GM04504 (cell line): ENCODE measurements around the gene AGPAT4.
"Not testable (repeated sequence)": the region's sequence is repeated elsewhere in the genome, so short reads cannot be mapped to it uniquely, and the experiment has no call there.

Experiments used
- DNase-seq: peaks from one replicate; pipeline ENCODE4 v3.0.0-alpha.2; 2012; ENCODE audit warnings: low read depth

AGPAT4 gene

DNA sequence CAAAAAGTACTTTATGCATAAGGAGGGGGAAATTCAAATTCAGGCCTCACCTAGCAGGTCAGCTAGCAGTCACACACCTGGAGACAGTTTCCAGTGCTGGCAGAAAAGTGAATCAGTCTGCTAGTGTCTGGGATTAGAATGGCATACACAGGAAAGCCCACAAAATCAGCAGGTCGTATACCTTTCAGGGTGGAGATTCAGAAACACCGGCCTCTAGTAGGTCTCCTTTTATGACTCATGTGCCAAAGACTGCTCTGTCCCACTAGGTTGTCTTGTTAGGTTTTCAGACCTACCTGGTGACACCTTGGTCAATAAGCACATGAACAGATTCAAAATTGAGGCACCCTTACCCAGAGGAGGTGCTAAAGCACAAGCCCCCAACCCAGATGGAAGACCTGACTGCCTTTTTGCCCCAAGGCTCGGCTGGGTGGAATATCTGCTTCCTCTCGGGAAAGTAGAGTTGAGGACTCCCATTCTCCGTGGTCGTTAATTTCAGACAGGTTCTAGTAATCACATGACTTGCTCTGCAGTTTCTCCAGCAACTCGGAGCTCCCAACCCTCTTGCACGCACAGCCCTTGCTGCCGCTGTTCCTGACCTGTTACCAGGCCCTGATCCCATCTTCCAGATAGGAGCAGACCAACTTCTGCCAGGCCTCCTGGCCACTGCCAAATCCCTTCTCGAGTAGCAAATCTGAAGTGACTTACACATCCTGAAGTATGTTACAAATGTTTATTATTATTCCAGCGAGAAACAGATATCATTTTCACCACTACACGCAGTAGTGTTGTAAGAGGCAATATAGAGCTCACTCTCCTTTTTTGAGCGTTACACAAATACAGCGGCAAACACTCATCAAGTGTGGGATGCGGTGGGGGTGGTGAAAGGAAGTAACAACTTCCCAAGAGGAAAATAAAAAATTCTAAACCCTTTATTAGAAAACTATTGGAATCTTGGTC lies 46.6 kb downstream of the AGPAT4 start:
- DNase-seq = no peak

DNA sequence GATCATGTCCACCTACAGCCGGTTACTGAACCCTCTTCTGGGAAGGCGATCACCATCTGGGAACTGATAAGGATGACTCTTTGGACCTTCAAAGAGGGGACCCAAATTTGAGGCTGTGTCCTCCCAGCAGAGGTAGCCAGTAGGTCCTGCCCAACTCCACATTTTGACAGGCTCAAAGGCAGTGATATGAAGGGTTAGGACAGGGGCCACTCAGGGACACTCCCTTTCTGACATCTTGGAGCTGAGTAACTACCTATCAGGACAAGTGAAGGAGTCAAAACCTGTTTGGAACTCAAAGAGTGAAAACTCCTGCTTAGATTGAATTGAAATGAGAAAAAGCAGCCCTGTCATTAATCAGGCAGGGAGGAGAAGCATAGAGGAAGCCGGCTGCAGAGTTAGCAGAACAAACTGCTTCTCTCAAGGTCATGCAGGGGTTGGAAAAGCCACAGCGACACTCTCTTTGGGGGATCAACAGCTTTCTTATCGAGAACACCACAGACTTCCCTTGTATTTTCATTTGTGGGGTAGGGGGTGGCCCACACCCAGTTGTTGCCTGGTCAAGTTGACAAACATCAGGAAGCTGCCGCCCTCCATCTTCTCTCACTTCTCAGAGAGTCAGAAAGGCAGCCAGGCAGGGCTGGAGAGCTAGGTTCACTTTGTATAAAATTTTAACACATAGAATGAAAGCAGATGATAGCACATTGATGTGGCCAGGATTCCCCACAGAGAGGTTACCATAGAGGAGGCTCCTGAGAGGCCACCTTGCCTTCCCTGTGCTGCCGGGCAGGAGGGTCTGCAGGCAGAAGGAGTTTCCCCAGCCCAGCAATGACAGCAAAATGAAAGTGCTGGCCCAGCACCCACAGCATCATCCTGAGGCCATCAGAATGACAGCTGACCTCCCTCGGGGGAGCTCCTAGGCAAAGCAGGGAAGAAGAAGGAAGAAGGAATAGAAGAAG lies 47.6 kb downstream of the AGPAT4 start:
- no peak for DNase-seq

DNA sequence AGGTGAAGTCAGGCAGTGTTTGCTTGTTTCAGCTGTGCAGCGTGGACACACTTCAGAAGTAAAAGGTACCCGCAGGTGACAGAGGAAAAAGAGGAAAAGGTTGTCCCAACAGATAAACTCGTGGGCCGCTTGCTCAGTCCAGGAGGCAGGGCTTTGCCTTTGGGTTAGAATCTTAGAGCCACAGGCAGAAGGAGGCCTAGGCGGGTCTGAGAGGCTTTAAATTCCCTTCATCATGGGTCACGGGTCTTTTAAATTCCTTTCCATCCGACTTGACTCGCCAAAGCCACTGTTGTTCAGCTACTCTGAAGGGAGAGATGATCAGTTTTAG lies 48.2 kb downstream of the AGPAT4 start:
- no peak for DNase-seq

DNA sequence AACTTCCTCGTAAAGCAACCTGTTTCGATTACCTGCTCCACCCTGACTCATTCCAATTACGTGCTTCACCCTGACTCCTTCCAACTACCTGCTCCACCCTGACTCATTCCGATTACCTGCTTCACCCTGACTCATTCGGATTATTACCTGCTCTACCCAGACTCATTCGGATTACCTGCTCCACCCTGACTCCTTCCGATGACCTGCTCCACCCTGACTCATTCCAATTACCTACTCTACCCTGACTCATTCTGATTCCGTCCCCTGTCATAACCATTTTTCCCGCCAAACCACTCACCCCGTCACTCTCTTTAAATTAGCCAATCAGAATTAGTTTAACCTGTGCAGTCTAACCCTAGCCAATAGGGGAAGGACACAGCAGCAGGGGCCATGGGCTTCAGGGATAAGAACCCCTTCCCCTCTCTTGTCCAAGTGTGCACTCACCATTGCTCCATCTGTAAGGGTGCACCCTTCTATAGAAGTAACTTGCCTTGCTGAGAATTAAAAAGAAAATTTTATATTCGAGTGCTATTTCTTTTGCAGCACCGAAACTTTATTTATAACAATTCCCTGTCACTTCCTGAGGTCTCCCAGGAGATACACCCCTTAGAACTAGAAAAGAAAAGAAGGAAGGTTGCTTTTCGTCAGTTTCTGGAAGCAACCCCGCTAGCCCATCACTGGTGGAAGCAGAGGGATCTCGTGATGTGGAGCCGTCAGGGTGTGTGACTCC lies 48.7 kb downstream of the AGPAT4 start:
- not testable (repeated sequence) for DNase-seq

DNA sequence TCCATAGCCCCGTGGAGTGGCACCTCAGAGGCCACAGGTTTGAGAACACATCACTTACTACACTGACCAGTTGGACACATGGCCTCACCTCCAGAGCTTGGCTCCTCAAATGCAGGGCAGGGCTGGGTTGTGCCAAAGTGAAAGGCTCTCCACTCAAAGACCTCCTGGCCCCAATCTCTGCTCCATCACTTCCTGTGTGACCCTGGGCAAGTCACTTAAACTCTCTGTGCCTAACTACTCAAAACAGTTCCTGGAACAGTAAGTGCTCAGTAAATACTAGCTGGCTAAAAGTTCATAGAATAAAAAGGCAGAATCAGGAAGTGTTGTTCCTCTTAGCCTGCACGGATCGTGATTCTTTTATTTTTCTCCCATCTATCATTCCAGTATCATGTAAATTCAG lies 50.2 kb downstream of the AGPAT4 start:
- DNase-seq = no peak

DNA sequence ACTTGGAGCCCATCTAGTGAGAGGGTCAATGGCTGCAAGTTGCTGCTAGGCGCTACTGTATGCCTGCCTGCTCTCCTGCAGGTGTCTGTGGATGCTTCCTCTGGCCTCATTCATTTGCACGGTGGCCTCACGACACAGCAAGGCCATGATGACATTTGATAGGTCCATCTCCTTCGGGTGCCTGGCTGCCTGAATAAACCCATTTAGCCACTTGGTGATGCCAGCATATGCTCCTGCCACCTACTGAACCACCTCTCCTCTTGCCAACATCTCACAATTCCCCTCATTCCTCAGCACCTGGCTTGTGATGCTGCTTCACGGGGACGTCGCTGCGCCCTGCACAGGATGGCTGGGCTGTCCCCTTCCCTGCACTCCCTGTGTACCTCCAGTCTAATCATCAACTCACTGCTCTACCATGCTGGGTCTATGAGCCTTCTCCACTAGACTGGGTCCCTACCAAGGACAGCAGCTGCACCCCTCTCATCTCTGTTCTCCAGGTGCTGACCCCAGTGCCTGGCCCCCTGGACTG lies 51.1 kb downstream of the AGPAT4 start:
- no peak for DNase-seq

DNA sequence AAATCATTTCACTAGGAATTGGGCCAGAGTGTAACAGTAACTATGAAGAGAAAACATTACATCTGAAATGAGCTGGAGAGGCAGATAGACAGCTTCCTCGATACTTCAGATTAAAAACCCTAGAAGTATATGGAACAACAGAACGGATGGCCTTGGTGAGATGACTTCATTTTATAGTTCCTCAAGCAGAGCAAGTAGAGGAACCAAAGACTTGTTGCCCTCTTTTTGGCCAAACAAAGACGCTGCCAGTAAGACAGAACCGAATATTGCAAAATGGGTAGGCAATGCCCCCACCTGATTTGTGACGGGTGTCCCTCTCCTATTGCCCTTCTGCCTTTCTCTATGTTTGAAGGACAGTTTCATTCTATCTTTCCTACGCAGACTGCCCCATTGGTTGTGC lies 53.5 kb downstream of the AGPAT4 start:
- DNase-seq = no peak

DNA sequence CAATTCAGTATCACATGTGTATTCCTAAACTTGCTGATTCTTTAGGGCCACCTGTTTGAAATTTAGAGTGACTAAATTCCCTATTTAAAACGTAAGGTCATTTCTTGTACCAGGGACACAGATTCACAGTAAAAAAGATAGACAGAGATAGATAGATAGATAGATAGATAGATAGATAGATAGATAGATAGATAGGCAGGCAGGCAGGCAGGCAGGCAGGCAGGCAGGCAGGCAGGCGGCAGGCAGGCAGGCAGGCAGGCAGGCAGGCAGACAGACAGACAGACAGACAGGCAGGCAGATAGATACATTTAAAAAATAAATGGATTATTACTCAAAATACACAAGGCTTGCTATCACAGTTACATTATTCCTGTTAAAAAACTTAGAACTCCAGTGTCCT lies 54.2 kb downstream of the AGPAT4 start:
- no peak for DNase-seq

DNA sequence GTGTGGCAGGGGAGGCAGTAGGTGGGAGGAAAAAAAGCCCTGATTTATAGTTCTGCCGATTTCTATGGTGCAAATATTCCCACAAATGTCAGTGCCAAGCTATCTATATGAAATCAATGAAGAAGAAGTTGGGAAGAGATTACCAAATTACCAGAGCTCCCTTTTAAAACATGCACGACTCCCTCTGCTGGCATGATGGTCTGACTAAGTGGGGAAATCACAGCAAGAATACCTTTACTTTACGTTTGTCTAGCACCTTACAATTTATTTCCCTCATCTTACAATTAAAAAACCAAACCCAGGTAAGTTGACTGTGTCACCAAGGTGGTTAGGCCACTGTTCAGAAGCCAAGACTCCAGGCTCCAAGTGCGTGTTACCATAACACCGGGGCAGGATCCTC lies 55.6 kb downstream of the AGPAT4 start:
- DNase-seq = no peak

DNA sequence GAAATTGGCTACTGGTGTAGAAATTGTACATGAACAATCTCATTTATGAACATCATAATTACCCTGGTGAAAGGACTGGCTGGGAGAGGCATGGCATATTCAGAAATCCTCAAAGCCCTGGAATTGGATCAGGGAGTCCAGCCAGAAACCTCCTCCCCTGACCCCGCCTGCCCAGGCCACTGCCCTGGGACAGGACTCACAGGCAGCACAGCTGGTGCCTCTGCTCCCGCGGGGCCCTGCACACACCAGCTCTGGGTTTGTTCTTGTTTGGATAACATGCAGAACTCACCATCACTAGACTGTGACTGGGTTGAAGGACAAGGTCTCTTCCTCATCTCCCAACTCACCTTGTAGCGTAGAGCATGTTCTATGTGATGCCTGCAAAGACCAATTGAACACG lies 56.2 kb downstream of the AGPAT4 start:
- DNase-seq = no peak

DNA sequence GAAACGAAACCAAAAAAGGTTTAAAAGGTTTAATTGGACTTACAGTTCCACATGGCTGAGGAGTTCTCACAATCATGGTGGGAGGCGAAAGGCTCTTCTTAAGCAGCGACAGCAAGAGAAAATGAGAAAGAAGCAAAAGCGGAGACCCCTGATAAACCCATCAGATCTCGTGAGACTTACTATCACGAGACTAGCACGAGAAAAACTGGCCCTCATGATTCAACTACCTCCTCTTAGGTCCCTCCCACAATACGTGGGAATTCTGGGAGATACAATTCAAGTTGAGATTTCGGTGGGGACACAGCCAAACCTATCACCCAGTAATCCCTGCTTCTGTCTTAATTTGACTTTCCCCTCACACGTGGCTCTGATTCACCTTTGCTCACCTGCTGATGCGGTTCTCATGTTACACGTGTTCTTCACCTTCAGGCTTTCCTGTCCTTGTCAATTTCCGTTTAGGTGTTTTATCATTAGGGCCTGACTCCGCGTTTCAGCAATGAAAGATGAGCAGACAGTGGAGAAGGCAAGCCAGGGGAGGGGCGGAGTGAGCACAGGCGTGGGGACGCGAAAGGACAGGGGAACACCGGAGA lies 57.1 kb downstream of the AGPAT4 start:
- DNase-seq = no peak

DNA sequence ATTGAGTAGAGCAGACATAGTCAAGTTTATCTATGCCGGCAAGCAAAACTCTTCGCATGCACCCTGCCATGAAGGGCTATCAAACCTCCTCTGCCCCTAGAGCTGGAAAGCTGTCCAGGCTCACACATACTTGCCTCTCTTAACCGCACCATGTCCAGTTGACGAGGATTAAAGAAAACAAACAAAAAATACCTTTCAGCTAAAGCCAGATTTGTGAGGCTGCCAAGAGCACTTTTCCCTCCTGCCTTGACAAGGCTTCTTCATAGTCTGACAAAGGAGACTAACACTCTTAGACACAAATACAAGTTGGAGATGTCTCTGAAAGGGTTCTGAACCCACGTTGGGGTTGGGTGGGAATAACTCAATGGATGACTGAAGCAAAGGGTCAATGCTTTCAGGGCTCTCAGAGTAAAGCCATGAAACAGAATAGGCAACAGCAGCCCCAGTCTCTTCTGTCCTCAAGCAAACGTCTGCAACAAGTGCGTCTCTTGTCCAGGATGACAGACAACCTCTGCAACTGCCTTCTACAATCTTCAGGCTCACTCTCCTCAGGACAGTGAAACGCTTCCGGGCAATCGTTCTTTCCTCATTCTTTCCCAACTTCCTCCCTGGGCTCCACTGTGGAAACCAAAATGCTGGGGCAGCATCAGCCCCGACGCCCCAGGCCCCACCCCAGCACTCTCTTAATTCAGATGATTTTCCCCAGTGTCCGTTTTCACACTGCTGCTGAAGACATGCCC lies 57.8 kb downstream of the AGPAT4 start:
- no peak for DNase-seq

DNA sequence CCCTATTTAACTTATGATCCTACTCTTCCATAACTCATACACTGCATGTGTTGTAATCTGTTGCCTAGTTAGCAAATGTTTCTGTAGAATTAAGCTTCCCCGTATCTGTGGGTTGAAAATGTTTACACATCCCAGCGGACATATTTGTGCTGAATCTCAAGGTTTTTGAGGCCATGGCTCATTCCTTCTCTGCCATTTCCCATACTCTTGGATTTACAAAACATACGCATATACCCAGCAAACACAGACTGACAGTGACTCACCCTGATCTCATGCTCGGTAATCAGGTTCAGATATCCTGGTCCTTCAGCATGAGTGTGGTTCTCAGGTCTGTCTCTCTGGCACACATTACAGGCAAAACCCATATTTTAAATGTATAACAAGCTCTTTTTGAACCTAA lies 58.7 kb downstream of the AGPAT4 start:
- peak; percentile 89 for DNase-seq

DNA sequence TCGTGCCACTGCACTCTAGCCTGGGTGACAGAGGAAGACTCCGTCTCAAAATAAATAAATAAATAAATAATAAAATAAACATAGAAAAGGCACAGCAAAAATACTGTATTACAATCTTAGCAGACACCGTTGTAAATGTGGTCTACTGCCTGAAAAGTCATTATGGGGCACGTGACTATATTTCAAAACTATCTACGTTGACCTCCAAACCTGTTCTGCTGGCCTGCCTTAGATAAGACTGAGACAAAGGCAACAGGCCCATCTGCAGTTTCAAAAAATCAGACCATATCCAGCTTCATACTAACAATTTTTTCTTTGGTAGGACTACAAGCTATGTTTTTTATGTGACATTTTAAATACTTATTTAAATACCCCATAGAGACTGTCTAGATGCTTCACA lies 59.1 kb downstream of the AGPAT4 start:
- DNase-seq = no peak

DNA sequence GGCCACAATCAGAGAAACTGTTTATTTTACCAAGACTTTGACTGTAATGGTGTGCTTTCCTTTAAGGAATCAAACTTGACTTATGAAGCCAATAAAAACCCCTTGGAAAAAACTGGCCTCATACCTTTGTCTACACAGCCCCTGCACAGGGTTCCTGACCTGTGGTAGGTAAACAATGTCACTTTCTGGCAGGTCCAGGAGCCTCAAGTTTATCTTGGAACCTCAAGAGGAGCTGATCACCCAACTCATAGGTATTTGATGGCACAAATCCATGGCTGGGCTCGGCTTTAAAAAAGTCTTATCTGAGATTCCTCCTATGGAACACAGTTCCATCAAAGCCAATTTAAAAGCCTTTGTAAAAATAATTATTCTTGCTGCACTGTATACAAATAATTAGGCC lies 61.0 kb downstream of the AGPAT4 start:
- DNase-seq = no peak

DNA sequence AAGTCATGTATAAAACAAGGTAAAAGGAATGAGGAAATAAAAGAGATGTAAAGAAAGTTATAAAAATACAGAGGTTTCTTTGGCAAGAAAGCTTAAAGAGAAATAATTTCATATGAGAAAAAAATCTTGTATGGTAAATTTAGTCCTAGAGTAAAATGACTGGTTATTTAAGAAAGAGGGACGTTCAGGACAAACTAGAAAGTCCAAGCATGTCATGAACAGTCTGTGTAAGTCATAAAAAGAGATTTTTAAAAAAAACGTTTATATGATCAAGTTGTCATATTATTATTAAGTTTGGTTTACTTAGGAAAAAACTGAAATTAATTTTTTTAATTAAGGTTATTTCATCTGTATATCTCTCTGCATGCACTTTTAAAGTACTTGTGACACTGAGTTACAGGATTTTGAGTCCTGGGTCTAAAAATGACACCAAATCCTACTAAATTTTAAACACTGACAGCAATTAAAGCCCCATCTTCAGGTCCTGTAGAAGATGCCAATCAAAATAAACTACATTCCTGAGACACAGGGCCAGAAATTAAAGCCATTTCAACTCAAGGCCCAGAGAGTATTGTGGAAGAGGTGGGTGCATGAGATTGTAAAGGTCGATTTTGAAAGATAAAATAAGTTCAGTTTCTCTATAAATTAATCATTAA lies 62.4 kb downstream of the AGPAT4 start:
- no peak for DNase-seq

DNA sequence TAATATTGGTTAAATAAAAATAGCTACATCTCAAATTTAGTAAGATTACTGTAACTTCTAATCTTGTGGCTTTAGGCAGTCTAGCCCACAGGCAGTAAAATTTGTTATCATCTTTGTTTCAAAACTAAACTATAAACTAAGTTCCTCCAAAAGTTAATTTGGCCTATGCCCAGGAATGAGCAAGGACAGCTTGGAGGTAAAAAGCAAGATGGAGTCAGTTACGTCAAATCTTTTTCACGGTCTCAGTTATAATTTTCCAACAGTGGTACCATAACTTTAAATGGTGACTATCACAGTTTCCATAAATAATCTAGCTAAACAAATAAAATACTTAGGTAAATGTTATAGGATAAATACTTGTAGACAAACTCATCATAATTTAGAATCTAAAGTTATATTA lies 63.0 kb downstream of the AGPAT4 start:
- no peak for DNase-seq

DNA sequence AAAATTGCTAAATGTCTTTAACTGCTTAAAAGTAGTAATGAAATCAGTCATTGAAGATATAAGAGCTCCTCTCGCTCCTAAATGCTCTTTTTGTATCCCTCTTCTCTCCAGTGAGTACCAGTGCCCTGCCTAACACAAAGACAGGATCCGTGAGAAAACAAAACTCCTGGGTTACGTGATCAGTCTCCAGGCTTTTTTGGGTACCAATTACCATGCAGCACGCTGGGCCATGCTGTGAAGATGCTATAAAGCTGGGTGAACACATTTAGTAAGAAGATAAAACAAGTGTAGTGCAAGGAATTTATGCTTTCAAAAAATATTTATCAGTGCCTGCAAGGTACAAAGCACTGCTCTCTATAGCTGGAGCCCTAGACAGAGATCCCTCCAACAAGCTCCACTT lies 66.7 kb downstream of the AGPAT4 start:
- DNase-seq = no peak

DNA sequence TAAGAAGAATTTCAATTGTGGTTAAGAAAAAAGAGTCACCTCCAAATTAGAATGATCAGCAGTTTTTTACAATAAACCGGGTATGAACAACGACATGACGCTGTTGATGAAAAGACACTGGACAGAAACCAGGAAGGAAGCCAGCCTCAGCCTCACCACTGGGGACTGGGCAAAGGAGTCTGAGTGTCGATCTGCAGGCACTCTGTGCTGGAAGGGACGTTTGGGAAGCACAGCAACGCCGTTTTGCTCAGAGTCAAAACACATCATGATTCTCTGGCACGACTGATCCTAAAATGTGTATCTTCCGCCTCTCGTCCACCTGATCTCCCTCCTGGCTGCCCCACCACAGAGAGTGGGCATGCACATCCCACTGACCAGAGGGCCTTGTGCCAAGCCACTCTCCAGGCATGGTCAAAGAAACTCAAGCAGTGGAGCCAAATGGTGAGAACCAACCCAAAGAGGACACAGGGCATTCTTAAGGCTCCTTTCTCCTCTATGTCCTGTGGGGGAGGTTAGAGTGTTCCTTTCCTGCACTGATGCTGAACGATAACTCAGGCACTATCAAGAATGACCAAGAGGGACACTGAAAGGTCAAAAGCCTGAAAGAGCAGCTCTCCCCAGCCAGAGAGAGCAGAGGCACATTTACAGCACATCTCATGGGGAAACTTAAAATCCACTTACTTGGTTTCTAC lies 68.8 kb downstream of the AGPAT4 start:
- DNase-seq = no peak
